ENCODE results near the gene CNGB1.

DNA sequence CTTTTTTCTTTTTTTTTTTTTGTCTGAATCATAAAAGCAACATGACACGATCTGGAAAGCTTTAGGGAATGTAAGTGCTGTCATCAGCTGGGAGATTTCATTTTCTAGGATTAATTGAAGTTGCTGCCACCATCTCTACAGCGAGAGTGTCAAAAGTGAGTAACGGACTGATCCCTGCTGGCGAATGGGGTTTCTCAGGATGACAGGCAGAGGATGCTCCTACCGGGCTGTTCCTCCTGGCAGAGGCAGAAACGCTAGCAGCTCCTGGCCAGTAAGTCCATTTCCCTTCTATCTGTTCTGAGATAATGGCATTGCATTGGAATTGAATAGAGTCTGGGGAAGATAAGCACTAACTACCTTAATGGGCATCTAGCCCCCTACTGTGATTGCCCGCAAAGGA lies 88.1 kb downstream of the CNGB1 start:
- TF ChIP-seq, protein P1, sequence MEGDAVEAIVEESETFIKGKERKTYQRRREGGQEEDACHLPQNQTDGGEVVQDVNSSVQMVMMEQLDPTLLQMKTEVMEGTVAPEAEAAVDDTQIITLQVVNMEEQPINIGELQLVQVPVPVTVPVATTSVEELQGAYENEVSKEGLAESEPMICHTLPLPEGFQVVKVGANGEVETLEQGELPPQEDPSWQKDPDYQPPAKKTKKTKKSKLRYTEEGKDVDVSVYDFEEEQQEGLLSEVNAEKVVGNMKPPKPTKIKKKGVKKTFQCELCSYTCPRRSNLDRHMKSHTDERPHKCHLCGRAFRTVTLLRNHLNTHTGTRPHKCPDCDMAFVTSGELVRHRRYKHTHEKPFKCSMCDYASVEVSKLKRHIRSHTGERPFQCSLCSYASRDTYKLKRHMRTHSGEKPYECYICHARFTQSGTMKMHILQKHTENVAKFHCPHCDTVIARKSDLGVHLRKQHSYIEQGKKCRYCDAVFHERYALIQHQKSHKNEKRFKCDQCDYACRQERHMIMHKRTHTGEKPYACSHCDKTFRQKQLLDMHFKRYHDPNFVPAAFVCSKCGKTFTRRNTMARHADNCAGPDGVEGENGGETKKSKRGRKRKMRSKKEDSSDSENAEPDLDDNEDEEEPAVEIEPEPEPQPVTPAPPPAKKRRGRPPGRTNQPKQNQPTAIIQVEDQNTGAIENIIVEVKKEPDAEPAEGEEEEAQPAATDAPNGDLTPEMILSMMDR (IDR thresholded peaks at IDR 0.05; ENCODE audit: poor library complexity): no peak
- TF ChIP-seq EZH2 (IDR thresholded peaks at IDR 0.05; ENCODE audit: borderline replicate concordance): no peak
- no peak for TF ChIP-seq EZH2phosphoT487 (IDR thresholded peaks at IDR 0.05; ENCODE audit: low read depth, severe bottlenecking, unreplicated experiment)
